ENCODE measurements around the gene PHC3. TPM values are rescaled to one million over a fixed set of nuclear protein-coding genes. Genes with fewer than 3 reads are reported as not detected.
"Not testable (repeated sequence)": the region's sequence is repeated elsewhere in the genome, so short reads cannot be mapped to it uniquely, and the experiment has no call there.

Gene PHC3
- total and polyA plus RNA-seq, 2 donors from 2014 or later = 3.6 to 85.6 TPM

DNA sequence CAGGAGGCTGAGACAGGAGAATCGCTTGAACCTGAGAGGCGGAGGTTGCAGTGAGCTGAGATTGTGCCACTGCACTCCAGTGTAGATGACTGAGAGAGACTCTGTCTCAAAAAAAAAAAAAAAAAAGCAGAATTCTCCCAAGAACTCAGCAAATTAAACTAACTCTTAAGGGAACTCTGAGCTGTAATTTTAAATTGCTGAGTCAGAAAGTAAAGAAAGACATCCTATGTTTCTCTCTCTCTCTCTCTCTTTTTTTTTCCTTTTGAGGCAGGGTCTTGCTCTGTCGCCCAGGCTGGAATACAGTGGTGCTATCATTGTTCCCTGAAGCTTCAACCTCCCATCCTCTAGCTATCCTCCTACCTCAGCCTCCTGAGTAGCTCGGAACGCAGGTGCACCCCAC, 20.0 kb upstream of the PHC3 start:
- Histone ChIP-seq H3K27ac (ENCODE audit: low read depth in 2 of 2, low read length in 2 of 2) (no peak overlapping the region), H3K36me3 (ENCODE audit: control insufficient read depth in 2 of 3, insufficient read depth in 3 of 3, low read length in 3 of 3) (no peaks in the 10 kb centered on the region), H3K9ac (ENCODE audit: low read length in 3 of 3) (no peak overlapping the region), H3K27me3 (ENCODE audit: control insufficient read depth, insufficient read depth, low read length) (no peaks in the 10 kb centered on the region), H3K4me3 (ENCODE audit: low read length in 3 of 3) (no peak overlapping the region), H3K4me1 (ENCODE audit: control insufficient read depth in 2 of 3, insufficient read depth in 2 of 3, low read depth in 1 of 3, low read length in 3 of 3) (no peaks in the 10 kb centered on the region), H3K9me3 (ENCODE audit: control insufficient read depth in 2 of 3, insufficient read depth in 1 of 3, low read length in 3 of 3) (no peaks in the 10 kb centered on the region)
- TF ChIP-seq, protein P1, sequence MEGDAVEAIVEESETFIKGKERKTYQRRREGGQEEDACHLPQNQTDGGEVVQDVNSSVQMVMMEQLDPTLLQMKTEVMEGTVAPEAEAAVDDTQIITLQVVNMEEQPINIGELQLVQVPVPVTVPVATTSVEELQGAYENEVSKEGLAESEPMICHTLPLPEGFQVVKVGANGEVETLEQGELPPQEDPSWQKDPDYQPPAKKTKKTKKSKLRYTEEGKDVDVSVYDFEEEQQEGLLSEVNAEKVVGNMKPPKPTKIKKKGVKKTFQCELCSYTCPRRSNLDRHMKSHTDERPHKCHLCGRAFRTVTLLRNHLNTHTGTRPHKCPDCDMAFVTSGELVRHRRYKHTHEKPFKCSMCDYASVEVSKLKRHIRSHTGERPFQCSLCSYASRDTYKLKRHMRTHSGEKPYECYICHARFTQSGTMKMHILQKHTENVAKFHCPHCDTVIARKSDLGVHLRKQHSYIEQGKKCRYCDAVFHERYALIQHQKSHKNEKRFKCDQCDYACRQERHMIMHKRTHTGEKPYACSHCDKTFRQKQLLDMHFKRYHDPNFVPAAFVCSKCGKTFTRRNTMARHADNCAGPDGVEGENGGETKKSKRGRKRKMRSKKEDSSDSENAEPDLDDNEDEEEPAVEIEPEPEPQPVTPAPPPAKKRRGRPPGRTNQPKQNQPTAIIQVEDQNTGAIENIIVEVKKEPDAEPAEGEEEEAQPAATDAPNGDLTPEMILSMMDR (IDR thresholded peaks at IDR 0.05; ENCODE audit: borderline replicate concordance, extremely low read depth, insufficient read depth) = no peak
- DNase-seq = no peak
- intact Hi-C loops (cut with DNase I) = no loop called here
- no peak for FAIRE-seq

DNA sequence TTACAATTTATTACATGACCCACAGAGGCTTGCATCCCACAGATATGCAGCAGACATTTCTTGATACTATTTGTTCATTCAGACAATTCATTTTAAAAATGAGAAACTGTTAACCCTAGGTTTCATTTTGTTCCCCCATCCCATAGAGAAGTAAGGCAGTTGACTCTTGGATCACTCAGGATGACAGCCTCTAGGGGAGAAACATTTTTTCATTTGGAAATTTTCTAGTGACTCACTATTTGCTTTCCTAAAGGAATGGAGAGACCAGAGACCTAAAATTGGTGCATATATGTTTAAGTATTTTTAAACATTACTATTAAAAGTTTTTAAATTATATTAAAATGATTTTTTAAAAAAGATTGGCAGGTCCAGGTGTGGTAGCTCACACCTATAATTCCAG, 19.5 kb upstream of the PHC3 start:
- Histone ChIP-seq H3K9ac (ENCODE audit: low read length in 3 of 3) (no peak overlapping the region), H3K4me3 (ENCODE audit: low read length in 3 of 3) (no peak overlapping the region), H3K4me1 (ENCODE audit: control insufficient read depth in 2 of 3, insufficient read depth in 2 of 3, low read depth in 1 of 3, low read length in 3 of 3) (no peaks in the 10 kb centered on the region), H3K27ac (ENCODE audit: low read depth in 2 of 2, low read length in 2 of 2) (no peak overlapping the region), H3K36me3 (ENCODE audit: control insufficient read depth in 2 of 3, insufficient read depth in 3 of 3, low read length in 3 of 3) (no peaks in the 10 kb centered on the region), H3K27me3 (ENCODE audit: control insufficient read depth, insufficient read depth, low read length) (no peaks in the 10 kb centered on the region), H3K9me3 (ENCODE audit: control insufficient read depth in 2 of 3, insufficient read depth in 1 of 3, low read length in 3 of 3) (no peaks in the 10 kb centered on the region)
- FAIRE-seq (no peak), DNase-seq (no peak)
- TF ChIP-seq, protein P1 (IDR thresholded peaks at IDR 0.05; ENCODE audit: borderline replicate concordance, extremely low read depth, insufficient read depth) = no peak
- intact Hi-C loops (cut with DNase I) = no loop called here

DNA sequence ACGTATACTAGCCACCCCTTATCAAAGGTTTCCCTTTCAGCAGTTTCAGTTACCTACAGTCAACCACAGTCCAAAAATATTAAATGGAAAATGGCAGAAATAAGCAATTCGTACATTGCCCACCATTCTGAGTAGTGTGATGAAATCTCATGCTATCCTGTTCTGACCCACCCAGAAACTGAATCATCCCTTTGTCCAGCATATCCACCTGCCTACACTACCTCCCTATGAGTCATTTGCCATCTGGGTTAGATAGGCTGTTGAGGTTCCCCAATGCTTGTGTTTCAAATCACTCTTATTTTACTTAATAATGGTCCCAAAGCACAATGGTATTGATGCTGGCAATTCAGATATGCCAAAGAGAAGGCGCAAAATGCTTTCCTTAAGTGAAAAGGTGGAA, 15.3 kb upstream of the PHC3 start:
- Histone ChIP-seq H3K4me3 (ENCODE audit: low read length in 3 of 3) (no peak overlapping the region), H3K27me3 (ENCODE audit: control insufficient read depth, insufficient read depth, low read length) (no peaks in the 10 kb centered on the region), H3K4me1 (ENCODE audit: control insufficient read depth in 2 of 3, insufficient read depth in 2 of 3, low read depth in 1 of 3, low read length in 3 of 3) (no peaks in the 10 kb centered on the region), H3K9ac (ENCODE audit: low read length in 3 of 3) (no peak overlapping the region), H3K27ac (ENCODE audit: low read depth in 2 of 2, low read length in 2 of 2) (no peak overlapping the region), H3K36me3 (ENCODE audit: control insufficient read depth in 2 of 3, insufficient read depth in 3 of 3, low read length in 3 of 3) (no peaks in the 10 kb centered on the region), H3K9me3 (ENCODE audit: control insufficient read depth in 2 of 3, insufficient read depth in 1 of 3, low read length in 3 of 3) (no peaks in the 10 kb centered on the region)
- DNase-seq = no peak
- TF ChIP-seq, protein P1 (IDR thresholded peaks at IDR 0.05; ENCODE audit: borderline replicate concordance, extremely low read depth, insufficient read depth) = no peak
- FAIRE-seq = no peak
- intact Hi-C loops (cut with DNase I) = no loop called here

DNA sequence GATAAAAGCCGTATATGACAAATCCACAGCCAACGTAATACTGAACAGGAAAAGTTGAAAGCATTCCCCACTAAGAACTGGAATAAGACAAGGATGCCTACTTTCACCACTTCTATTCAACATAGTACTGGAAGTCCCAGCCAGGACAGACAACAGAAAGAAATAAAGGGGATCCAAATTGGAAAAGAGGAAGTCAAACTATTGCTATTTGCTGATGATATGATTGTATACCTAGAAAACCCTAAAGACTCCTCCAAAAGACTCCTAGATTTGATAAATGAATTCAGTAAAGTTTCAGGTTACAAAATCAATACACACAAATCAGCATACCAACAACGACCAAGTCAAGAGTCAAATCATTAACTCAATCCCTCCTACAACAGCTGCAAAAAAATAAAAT, 14.2 kb upstream of the PHC3 start:
- H3K9ac ChIP-seq (ENCODE audit: low read length in 3 of 3); H3K36me3 ChIP-seq (ENCODE audit: control insufficient read depth in 2 of 3, insufficient read depth in 3 of 3, low read length in 3 of 3); FAIRE-seq; H3K27me3 ChIP-seq (ENCODE audit: control insufficient read depth, insufficient read depth, low read length); H3K27ac ChIP-seq (ENCODE audit: low read depth in 2 of 2, low read length in 2 of 2); intact Hi-C loops (cut with DNase I); H3K4me3 ChIP-seq (ENCODE audit: low read length in 3 of 3); H3K9me3 ChIP-seq (ENCODE audit: control insufficient read depth in 2 of 3, insufficient read depth in 1 of 3, low read length in 3 of 3); H3K4me1 ChIP-seq (ENCODE audit: control insufficient read depth in 2 of 3, insufficient read depth in 2 of 3, low read depth in 1 of 3, low read length in 3 of 3); DNase-seq: not testable (repeated sequence)

Data from kidney (tissue), 14 donors.